HG02885 (cell line): ENCODE data around the gene FOXF1.

Experiments used
- ATAC-seq: cut with Tn5 transposase; IDR thresholded peaks from one replicate; pipeline ENCODE4 v1.9.1; 2021; ENCODE audit warnings: mild to moderate bottlenecking; ENCODE audit not compliant: unreplicated experiment, poor library complexity

The FOXF1 gene

GRCh38 chr16:86531641-86532525 lies 21.6 kb downstream of the FOXF1 start:
- no peak for ATAC-seq

- no peak for ATAC-seq
Measured at GRCh38 chr16:86532526-86532815, 22.1 kb downstream of the FOXF1 start.

GRCh38 chr16:86533076-86533475 lies 22.7 kb downstream of the FOXF1 start:
- ATAC-seq = no peak

GRCh38 chr16:86533767-86534351 lies 23.5 kb downstream of the FOXF1 start:
- ATAC-seq = no peak

GRCh38 chr16:86534779-86535615 lies 24.7 kb downstream of the FOXF1 start:
- no peak for ATAC-seq

- ATAC-seq = no peak
Measured at GRCh38 chr16:86536621-86537020, 26.3 kb downstream of the FOXF1 start.

- no peak for ATAC-seq
Measured at GRCh38 chr16:86537486-86537885, 27.2 kb downstream of the FOXF1 start.

- no peak for ATAC-seq
Measured at GRCh38 chr16:86538196-86538780, 28.0 kb downstream of the FOXF1 start.

GRCh38 chr16:86540894-86541293 lies 30.6 kb downstream of the FOXF1 start:
- no peak for ATAC-seq

- ATAC-seq = no peak
Measured at GRCh38 chr16:86541560-86541959, 31.2 kb downstream of the FOXF1 start.

GRCh38 chr16:86542756-86543750 lies 32.7 kb downstream of the FOXF1 start:
- no peak for ATAC-seq

- no peak for ATAC-seq
Measured at GRCh38 chr16:86545481-86545880, 35.2 kb downstream of the FOXF1 start.

GRCh38 chr16:86545954-86546637 lies 35.8 kb downstream of the FOXF1 start:
- ATAC-seq = no peak

GRCh38 chr16:86546638-86547013 lies 36.3 kb downstream of the FOXF1 start:
- no peak for ATAC-seq

- no peak for ATAC-seq
Measured at GRCh38 chr16:86547286-86547685, 37.0 kb downstream of the FOXF1 start.

- ATAC-seq = no peak
Measured at GRCh38 chr16:86549076-86549892, 39.0 kb downstream of the FOXF1 start.

- no peak for ATAC-seq
Measured at GRCh38 chr16:86549893-86550190, 39.5 kb downstream of the FOXF1 start.

GRCh38 chr16:86550281-86550680 lies 40.0 kb downstream of the FOXF1 start:
- no peak for ATAC-seq
